ENCODE data around the gene CFAP58. TPM values are rescaled to one million over a fixed set of nuclear protein-coding genes. Genes with fewer than 3 reads are reported as not detected.

Gene CFAP58
- total RNA-seq, 6 experiments from 2014 or later: 0.10 to 2.9 (median 0.15) TPM; not detected in 2

GRCh38 chr10:104326991-104327610 lies 26.5 kb upstream of the CFAP58 start:
- intact Hi-C loops (cut with DNase I): no loop called here
- Histone ChIP-seq H3K27me3 (no peaks in the 10 kb centered on the region), H3K4me3 (no peak overlapping the region), H3K27ac (peak overlapping the region in 1 of 3 donors; percentile 26), H3K36me3 (no peaks in the 10 kb centered on the region), H3K9me3 (no peaks in the 10 kb centered on the region), H3K4me1 (peaks cover 0 to 30% (median 0%) of the 10 kb centered on the region in 4 donors)
- ATAC-seq: no peak
- TF ChIP-seq CTCF (IDR thresholded peaks at IDR 0.05) (no peak), POLR2A (IDR thresholded peaks at IDR 0.05) (no peak)
- no peak for DNase-seq
- 62% methylated on average over 2 of the region's 9 CpGs for WGBS (ENCODE audit: insufficient coverage, low coverage, low lambda C conversion rate, missing lambda C conversion rate)

GRCh38 chr10:104327745-104328645 lies 25.6 kb upstream of the CFAP58 start:
- DNase-seq: peak in 1 of 3 donors; percentile 35
- WGBS (ENCODE audit: insufficient coverage, low coverage, low lambda C conversion rate, missing lambda C conversion rate): 30% methylated on average over 15 of the region's 20 CpGs
- peaks cover 0 to 30% (median 0%) of the 10 kb centered on the region in 4 donors for H3K4me1 ChIP-seq

GRCh38 chr10:104328646-104328895 lies 25.1 kb upstream of the CFAP58 start:
- intact Hi-C loops (cut with DNase I): no loop called here
- no peak for DNase-seq
- Histone ChIP-seq H3K27ac (peak overlapping the region in 2 of 3 donors; percentile 34 to 47), H3K9me3 (no peaks in the 10 kb centered on the region), H3K27me3 (no peaks in the 10 kb centered on the region), H3K4me1 (peaks cover 0 to 30% (median 0%) of the 10 kb centered on the region in 4 donors), H3K36me3 (no peaks in the 10 kb centered on the region), H3K4me3 (no peak overlapping the region)
- no peak for ATAC-seq
- WGBS (ENCODE audit: insufficient coverage, low coverage, low lambda C conversion rate, missing lambda C conversion rate): 80% methylated on average over 1 of the region's 3 CpGs
- TF ChIP-seq CTCF (IDR thresholded peaks at IDR 0.05) (no peak), POLR2A (IDR thresholded peaks at IDR 0.05) (no peak)

More at GRCh38 chr10:104327745-104328645, 25.6 kb upstream of the CFAP58 start:
- TF ChIP-seq CTCF (IDR thresholded peaks at IDR 0.05) (no peak), POLR2A (IDR thresholded peaks at IDR 0.05) (no peak)
- Histone ChIP-seq H3K27me3 (no peaks in the 10 kb centered on the region), H3K4me3 (no peak overlapping the region), H3K9me3 (no peaks in the 10 kb centered on the region), H3K27ac (peak overlapping the region; percentile 26 to 47 (median 34)), H3K36me3 (no peaks in the 10 kb centered on the region)
- peak in 2 of 4 donors; percentile 2 to 3 for ATAC-seq
- intact Hi-C loops (cut with DNase I): no loop called here

- peaks cover 0 to 30% (median 0%) of the 10 kb centered on the region in 4 donors for H3K4me1 ChIP-seq
- H3K36me3 ChIP-seq: no peaks in the 10 kb centered on the region
- DNase-seq: peak in 1 of 3 donors; percentile 38
- intact Hi-C loops (cut with DNase I): no loop called here
- no peaks in the 10 kb centered on the region for H3K9me3 ChIP-seq
- no peak for TF ChIP-seq POLR2A (IDR thresholded peaks at IDR 0.05)
- no peak for TF ChIP-seq CTCF (IDR thresholded peaks at IDR 0.05)
- peak in 2 of 4 donors; percentile 5 for ATAC-seq
- peak overlapping the region; percentile 8 to 59 (median 34) for H3K27ac ChIP-seq
- no peak overlapping the region for H3K4me3 ChIP-seq
- 41% methylated on average over 5 of the region's 15 CpGs for WGBS (ENCODE audit: insufficient coverage, low coverage, low lambda C conversion rate, missing lambda C conversion rate)
- H3K27me3 ChIP-seq: no peaks in the 10 kb centered on the region
These were observed 24.5 kb upstream of the CFAP58 start for GRCh38 chr10:104328896-104329710.
